ENCODE results near the gene PRR33.

The PRR33 gene

GRCh38 chr11:1916132-1916985 is 24.7 kb upstream of the PRR33 start:
- DNase-seq = no peak

GRCh38 chr11:1915795-1916131 is 24.1 kb upstream of the PRR33 start:
- no peak for DNase-seq

- no peak for DNase-seq
Observed at GRCh38 chr11:1913271-1914060, 21.8 kb upstream of the PRR33 start.

GRCh38 chr11:1912289-1912878 is 20.7 kb upstream of the PRR33 start:
- no peak for DNase-seq

GRCh38 chr11:1909524-1909923 is 17.8 kb upstream of the PRR33 start:
- DNase-seq = no peak

- no peak for DNase-seq
Observed at GRCh38 chr11:1908618-1909017, 16.9 kb upstream of the PRR33 start.

- no peak for DNase-seq
Observed at GRCh38 chr11:1906611-1907423, 15.1 kb upstream of the PRR33 start.

- DNase-seq = no peak
Observed at GRCh38 chr11:1906181-1906580, 14.5 kb upstream of the PRR33 start.

- no peak for DNase-seq
Observed at GRCh38 chr11:1899686-1900085, 8.0 kb upstream of the PRR33 start.

GRCh38 chr11:1899090-1899489 is 7.4 kb upstream of the PRR33 start:
- no peak for DNase-seq

GRCh38 chr11:1896923-1897322 is 5.2 kb upstream of the PRR33 start:
- no peak for DNase-seq

- DNase-seq = no peak
Observed at GRCh38 chr11:1896468-1896867, 4.8 kb upstream of the PRR33 start.

- no peak for DNase-seq
Observed at GRCh38 chr11:1894759-1895158, 3.1 kb upstream of the PRR33 start.

- no peak for DNase-seq
Observed at GRCh38 chr11:1893581-1894359, 2.1 kb upstream of the PRR33 start.

- DNase-seq = no peak
Observed at GRCh38 chr11:1892558-1892957, 863 bp upstream of the PRR33 start.

GRCh38 chr11:1892116-1892515 is 421 bp upstream of the PRR33 start:
- no peak for DNase-seq

GRCh38 chr11:1890856-1891830 is 552 bp downstream of the PRR33 start:
- DNase-seq = no peak

- DNase-seq = no peak
Observed at GRCh38 chr11:1889941-1890855, 1.5 kb downstream of the PRR33 start.

GRCh38 chr11:1889224-1889930 is 2.3 kb downstream of the PRR33 start:
- DNase-seq = peak; percentile 61 to 77

All from stimulated activated CD4-positive, alpha-beta T cell treated with anti-CD3 and anti-CD28 coated beads, Interleukin-2, amount 100 ng/mL, for 24 hours (primary cell).